Measurements from ENCODE around the gene ALX4.

Gene ALX4

GRCh38 chr11:44345781-44346180, 35.8 kb upstream of the ALX4 start:
- Histone ChIP-seq H3K9me3 (ENCODE audit: insufficient read depth, low read depth, low read length) (no peaks in the 10 kb centered on the region), H3K27me3 (ENCODE audit: insufficient read depth, low read length) (peaks cover 21% of the 10 kb centered on the region), H3K36me3 (ENCODE audit: insufficient read depth, low read depth, low read length) (no peaks in the 10 kb centered on the region), H3K27ac (ENCODE audit: low read length) (no peak overlapping the region), H3K9ac (ENCODE audit: low read depth, low read length) (no peak overlapping the region), H3K4me3 (ENCODE audit: low read length) (no peak overlapping the region), H3K4me1 (ENCODE audit: insufficient read depth, low read length) (no peaks in the 10 kb centered on the region)

- H3K27me3 ChIP-seq (ENCODE audit: insufficient read depth, low read length): peaks cover 28% of the 10 kb centered on the region
- no peaks in the 10 kb centered on the region for H3K9me3 ChIP-seq (ENCODE audit: insufficient read depth, low read depth, low read length)
- no peak overlapping the region for H3K9ac ChIP-seq (ENCODE audit: low read depth, low read length)
These were observed 35.0 kb upstream of the ALX4 start for GRCh38 chr11:44344921-44345320.

GRCh38 chr11:44344423-44344820, 34.5 kb upstream of the ALX4 start:
- peaks cover 33% of the 10 kb centered on the region for H3K27me3 ChIP-seq (ENCODE audit: insufficient read depth, low read length)
- no peaks in the 10 kb centered on the region for H3K9me3 ChIP-seq (ENCODE audit: insufficient read depth, low read depth, low read length)
- no peaks in the 10 kb centered on the region for H3K36me3 ChIP-seq (ENCODE audit: insufficient read depth, low read depth, low read length)
- H3K27ac ChIP-seq (ENCODE audit: low read length): no peak overlapping the region
- no peak overlapping the region for H3K4me3 ChIP-seq (ENCODE audit: low read length)
- H3K9ac ChIP-seq (ENCODE audit: low read depth, low read length): no peak overlapping the region
- H3K4me1 ChIP-seq (ENCODE audit: insufficient read depth, low read length): no peaks in the 10 kb centered on the region

More at GRCh38 chr11:44344921-44345320, 35.0 kb upstream of the ALX4 start:
- no peak overlapping the region for H3K27ac ChIP-seq (ENCODE audit: low read length)
- H3K4me1 ChIP-seq (ENCODE audit: insufficient read depth, low read length): no peaks in the 10 kb centered on the region
- H3K4me3 ChIP-seq (ENCODE audit: low read length): no peak overlapping the region
- H3K36me3 ChIP-seq (ENCODE audit: insufficient read depth, low read depth, low read length): no peaks in the 10 kb centered on the region

GRCh38 chr11:44343778-44344422, 34.0 kb upstream of the ALX4 start:
- no peaks in the 10 kb centered on the region for H3K9me3 ChIP-seq (ENCODE audit: insufficient read depth, low read depth, low read length)
- H3K27ac ChIP-seq (ENCODE audit: low read length): no peak overlapping the region
- H3K36me3 ChIP-seq (ENCODE audit: insufficient read depth, low read depth, low read length): no peaks in the 10 kb centered on the region
- no peaks in the 10 kb centered on the region for H3K4me1 ChIP-seq (ENCODE audit: insufficient read depth, low read length)
- peaks cover 38% of the 10 kb centered on the region for H3K27me3 ChIP-seq (ENCODE audit: insufficient read depth, low read length)
- no peak overlapping the region for H3K4me3 ChIP-seq (ENCODE audit: low read length)
- H3K9ac ChIP-seq (ENCODE audit: low read depth, low read length): no peak overlapping the region

GRCh38 chr11:44342616-44343015, 32.7 kb upstream of the ALX4 start:
- H3K27ac ChIP-seq (ENCODE audit: low read length): no peak overlapping the region
- no peak overlapping the region for H3K9ac ChIP-seq (ENCODE audit: low read depth, low read length)
- H3K36me3 ChIP-seq (ENCODE audit: insufficient read depth, low read depth, low read length): no peaks in the 10 kb centered on the region
- no peaks in the 10 kb centered on the region for H3K9me3 ChIP-seq (ENCODE audit: insufficient read depth, low read depth, low read length)
- 0 out of 2 replicates have a peak, but pooled peaks cover 3% of the 10 kb centered on the region for H3K4me1 ChIP-seq (ENCODE audit: insufficient read depth, low read length)
- no peak overlapping the region for H3K4me3 ChIP-seq (ENCODE audit: low read length)
- peaks cover 51% of the 10 kb centered on the region for H3K27me3 ChIP-seq (ENCODE audit: insufficient read depth, low read length)

- Histone ChIP-seq H3K36me3 (ENCODE audit: insufficient read depth, low read depth, low read length) (no peaks in the 10 kb centered on the region), H3K9me3 (ENCODE audit: insufficient read depth, low read depth, low read length) (no peaks in the 10 kb centered on the region), H3K27me3 (ENCODE audit: insufficient read depth, low read length) (peaks cover 64% of the 10 kb centered on the region), H3K9ac (ENCODE audit: low read depth, low read length) (no peak overlapping the region), H3K4me1 (ENCODE audit: insufficient read depth, low read length) (0 out of 2 replicates have a peak, but pooled peaks cover 3% of the 10 kb centered on the region), H3K27ac (ENCODE audit: low read length) (no peak overlapping the region), H3K4me3 (ENCODE audit: low read length) (no peak overlapping the region)
These were observed 30.7 kb upstream of the ALX4 start for GRCh38 chr11:44340656-44341055.

- Histone ChIP-seq H3K9ac (ENCODE audit: low read depth, low read length) (no peak overlapping the region), H3K4me1 (ENCODE audit: insufficient read depth, low read length) (peaks cover 8% of the 10 kb centered on the region; the same call in 1 of the 2 replicates), H3K4me3 (ENCODE audit: low read length) (no peak overlapping the region), H3K27ac (ENCODE audit: low read length) (no peak overlapping the region), H3K36me3 (ENCODE audit: insufficient read depth, low read depth, low read length) (no peaks in the 10 kb centered on the region), H3K27me3 (ENCODE audit: insufficient read depth, low read length) (peaks cover 65% of the 10 kb centered on the region), H3K9me3 (ENCODE audit: insufficient read depth, low read depth, low read length) (no peaks in the 10 kb centered on the region)
These were observed 29.6 kb upstream of the ALX4 start for GRCh38 chr11:44339530-44339883.

- peaks cover 11% of the 10 kb centered on the region; the same call in 1 of the 2 replicates for H3K4me1 ChIP-seq (ENCODE audit: insufficient read depth, low read length)
- H3K27me3 ChIP-seq (ENCODE audit: insufficient read depth, low read length): peaks cover 70% of the 10 kb centered on the region
- no peaks in the 10 kb centered on the region for H3K36me3 ChIP-seq (ENCODE audit: insufficient read depth, low read depth, low read length)
- H3K27ac ChIP-seq (ENCODE audit: low read length): no peak overlapping the region
- H3K9me3 ChIP-seq (ENCODE audit: insufficient read depth, low read depth, low read length): no peaks in the 10 kb centered on the region
- no peak overlapping the region for H3K4me3 ChIP-seq (ENCODE audit: low read length)
- H3K9ac ChIP-seq (ENCODE audit: low read depth, low read length): no peak overlapping the region
These were observed 29.0 kb upstream of the ALX4 start for GRCh38 chr11:44338698-44339529.

GRCh38 chr11:44338026-44338425, 28.1 kb upstream of the ALX4 start:
- H3K9ac ChIP-seq (ENCODE audit: low read depth, low read length): no peak overlapping the region
- H3K4me3 ChIP-seq (ENCODE audit: low read length): no peak overlapping the region
- no peak overlapping the region for H3K27ac ChIP-seq (ENCODE audit: low read length)
- H3K9me3 ChIP-seq (ENCODE audit: insufficient read depth, low read depth, low read length): no peaks in the 10 kb centered on the region
- peaks cover 11% of the 10 kb centered on the region; the same call in 1 of the 2 replicates for H3K4me1 ChIP-seq (ENCODE audit: insufficient read depth, low read length)
- no peaks in the 10 kb centered on the region for H3K36me3 ChIP-seq (ENCODE audit: insufficient read depth, low read depth, low read length)
- H3K27me3 ChIP-seq (ENCODE audit: insufficient read depth, low read length): peaks cover 79% of the 10 kb centered on the region

GRCh38 chr11:44335919-44336318, 26.0 kb upstream of the ALX4 start:
- Histone ChIP-seq H3K36me3 (ENCODE audit: insufficient read depth, low read depth, low read length) (no peaks in the 10 kb centered on the region), H3K27me3 (ENCODE audit: insufficient read depth, low read length) (peaks cover 97% of the 10 kb centered on the region), H3K9me3 (ENCODE audit: insufficient read depth, low read depth, low read length) (no peaks in the 10 kb centered on the region), H3K9ac (ENCODE audit: low read depth, low read length) (no peak overlapping the region), H3K4me1 (ENCODE audit: insufficient read depth, low read length) (peaks cover 11% of the 10 kb centered on the region; the same call in 1 of the 2 replicates), H3K27ac (ENCODE audit: low read length) (no peak overlapping the region), H3K4me3 (ENCODE audit: low read length) (no peak overlapping the region)

GRCh38 chr11:44335052-44335760, 25.3 kb upstream of the ALX4 start:
- Histone ChIP-seq H3K36me3 (ENCODE audit: insufficient read depth, low read depth, low read length) (no peaks in the 10 kb centered on the region), H3K4me1 (ENCODE audit: insufficient read depth, low read length) (peaks cover 11% of the 10 kb centered on the region; the same call in 1 of the 2 replicates), H3K27me3 (ENCODE audit: insufficient read depth, low read length) (peaks cover 98% of the 10 kb centered on the region), H3K27ac (ENCODE audit: low read length) (no peak overlapping the region), H3K4me3 (ENCODE audit: low read length) (peak overlapping the region; percentile 31; the same call in 1 of the 2 replicates), H3K9me3 (ENCODE audit: insufficient read depth, low read depth, low read length) (no peaks in the 10 kb centered on the region), H3K9ac (ENCODE audit: low read depth, low read length) (no peak overlapping the region)

Measured in iPS-20b (cell line).